ENCODE data around the gene CAMK2N2. TPM values are rescaled to one million over a fixed set of nuclear protein-coding genes. Genes with fewer than 3 reads are reported as not detected.
A peak's percentile ranks its signal among the peaks of the same experiment; 100 is the strongest.

The CAMK2N2 gene
- total RNA-seq, 4 donors from 2014 or later: not detected

GRCh38 chr3:184291738-184292445, 30.5 kb upstream of the CAMK2N2 start:
- H3K27ac ChIP-seq: no peak overlapping the region
- TF ChIP-seq CTCF (IDR thresholded peaks at IDR 0.05) (no peak), POLR2A (IDR thresholded peaks at IDR 0.05) (no peak)
- DNase-seq: no peak
- H3K9me3 ChIP-seq: no peaks in the 10 kb centered on the region
- no peak overlapping the region for H3K4me3 ChIP-seq
- H3K36me3 ChIP-seq: no peaks in the 10 kb centered on the region
- no peaks in the 10 kb centered on the region for H3K27me3 ChIP-seq
- H3K4me1 ChIP-seq: no peaks in the 10 kb centered on the region

- no peak for DNase-seq
- Histone ChIP-seq H3K27ac (no peak overlapping the region), H3K4me1 (no peaks in the 10 kb centered on the region), H3K4me3 (no peak overlapping the region), H3K27me3 (no peaks in the 10 kb centered on the region), H3K36me3 (no peaks in the 10 kb centered on the region), H3K9me3 (no peaks in the 10 kb centered on the region)
- TF ChIP-seq POLR2A (IDR thresholded peaks at IDR 0.05) (no peak), CTCF (IDR thresholded peaks at IDR 0.05) (no peak)
Measured at GRCh38 chr3:184291044-184291737, 29.8 kb upstream of the CAMK2N2 start.

GRCh38 chr3:184290331-184290730, 29.0 kb upstream of the CAMK2N2 start:
- no peak for DNase-seq
- no peaks in the 10 kb centered on the region for H3K9me3 ChIP-seq
- H3K36me3 ChIP-seq: no peaks in the 10 kb centered on the region
- H3K4me3 ChIP-seq: no peak overlapping the region
- H3K27ac ChIP-seq: no peak overlapping the region
- H3K4me1 ChIP-seq: no peaks in the 10 kb centered on the region
- no peaks in the 10 kb centered on the region for H3K27me3 ChIP-seq
- TF ChIP-seq CTCF (IDR thresholded peaks at IDR 0.05) (no peak), POLR2A (IDR thresholded peaks at IDR 0.05) (no peak)

- no peak overlapping the region for H3K27ac ChIP-seq
- H3K4me3 ChIP-seq: no peak overlapping the region
- H3K9me3 ChIP-seq: no peaks in the 10 kb centered on the region
- peak in 5 of 6 experiments; percentile 1 to 56 (median 52) for TF ChIP-seq CTCF (IDR thresholded peaks at IDR 0.05)
- TF ChIP-seq POLR2A (IDR thresholded peaks at IDR 0.05): no peak
- no peaks in the 10 kb centered on the region for H3K4me1 ChIP-seq
- H3K36me3 ChIP-seq: no peaks in the 10 kb centered on the region
- H3K27me3 ChIP-seq: no peaks in the 10 kb centered on the region
- DNase-seq: peak; percentile 35 to 67 (median 63)
Measured at GRCh38 chr3:184289426-184289938, 28.1 kb upstream of the CAMK2N2 start.

- Histone ChIP-seq H3K4me3 (no peak overlapping the region), H3K27me3 (no peaks in the 10 kb centered on the region), H3K27ac (no peak overlapping the region), H3K36me3 (no peaks in the 10 kb centered on the region), H3K9me3 (no peaks in the 10 kb centered on the region), H3K4me1 (no peaks in the 10 kb centered on the region)
- DNase-seq: no peak
- TF ChIP-seq POLR2A (IDR thresholded peaks at IDR 0.05): no peak
- TF ChIP-seq CTCF (IDR thresholded peaks at IDR 0.05): peak in 3 of 6 experiments; percentile 17 to 31 (median 23)
Measured at GRCh38 chr3:184284696-184285095, 23.3 kb upstream of the CAMK2N2 start.
